Caco-2 (cell line): ENCODE data around the gene DYNC1H1. TPM values are rescaled to one million over a fixed set of nuclear protein-coding genes. Genes with fewer than 3 reads are reported as not detected.

ENCODE experiments used
- BruUV-seq: library from RNA; stranded (reverse); fragments of 400-500 nt; replicated peaks from 2 replicates; lab custom pipeline; 2021; lab: Mats Ljungman, UMichigan
- CTCF ChIA-PET: fragments of 300-600 bp; sonication (Branson Sonifier 250); formaldehyde crosslinking; loops from one replicate; lab custom pipeline; 2022; ENCODE audit warnings: antibody characterized with exemption; lab: Charles Lee
- POLR2A ChIA-PET: fragments of 300-600 bp; sonication (Branson Sonifier 250); formaldehyde crosslinking; loops from one replicate; lab custom pipeline; 2022; ENCODE audit warnings: antibody characterized with exemption; lab: Charles Lee
- DNase-seq, 2 experiments: peaks; one replicate each; pipeline versions ENCODE4 v3.0.0 to v3.0.0-alpha.2; 2020 to 2022
- H3K27me3 ChIP-seq: replicated peaks from 2 replicates; pipeline ENCODE4 v1.6.0; 2011; ENCODE audit warnings: low read length; ENCODE audit not compliant: control insufficient read depth, insufficient read depth
- H3K36me3 ChIP-seq: 2 replicates; pipeline ENCODE4 v1.5.1; 2011; ENCODE audit warnings: low read length; ENCODE audit not compliant: control insufficient read depth, insufficient read depth
- H3K4me1 ChIP-seq: fragments of 250-450 bp; sonication (Bioruptor Pico); 2 replicates; pipeline ENCODE4 v1.5.1; 2020; ENCODE audit warnings: mild to moderate bottlenecking
- H3K4me3 ChIP-seq: 2 replicates; pipeline ENCODE4 v1.5.1; 2011; ENCODE audit warnings: low read depth, mild to moderate bottlenecking, control low read depth, low read length
- H3K9me3 ChIP-seq: fragments of 250-450 bp; sonication (Bioruptor Pico); 2 replicates; pipeline ENCODE4 v1.5.1; 2020; ENCODE audit warnings: mild to moderate bottlenecking, moderate library complexity
- H3K27ac Mint-ChIP-seq: one replicate; pipeline ENCODE4 v1.8.0; 2022; ENCODE audit warnings: mixed read lengths; ENCODE audit not compliant: unreplicated experiment
- H3K27me3 Mint-ChIP-seq: one replicate; pipeline ENCODE4 v1.8.0; 2022; ENCODE audit warnings: mixed read lengths; ENCODE audit not compliant: insufficient read depth, unreplicated experiment
- H3K36me3 Mint-ChIP-seq: one replicate; pipeline ENCODE4 v1.8.0; 2022; ENCODE audit warnings: mild to moderate bottlenecking, mixed read lengths; ENCODE audit not compliant: insufficient read depth, unreplicated experiment
- H3K4me1 Mint-ChIP-seq: one replicate; pipeline ENCODE4 v1.8.0; 2022; ENCODE audit warnings: low read depth, mixed read lengths; ENCODE audit not compliant: unreplicated experiment
- H3K4me3 Mint-ChIP-seq: one replicate; pipeline ENCODE4 v1.8.0; 2022; ENCODE audit warnings: mild to moderate bottlenecking, moderate library complexity, mixed read lengths; ENCODE audit not compliant: unreplicated experiment
- H3K9me3 Mint-ChIP-seq: one replicate; pipeline ENCODE4 v1.8.0; 2022; ENCODE audit warnings: mixed read lengths; ENCODE audit not compliant: unreplicated experiment
- intact Hi-C: fragments of 100-400 bp; cut with micrococcal nuclease; formaldehyde crosslinking; loops from one replicate; pipeline ENCODE4 v1.10.0; 2022; ENCODE audit not compliant: unreplicated experiment
- total RNA-seq: library from RNA; stranded (reverse); gene quantifications from 2 replicates; pipeline ENCODE4 v1.2.3, GENCODE V29; 2022
- TF ChIP-seq, protein P1 (sequence below), 2 experiments: fragments of 200-600 bp in 1 of 2; IDR thresholded peaks; 1 replicate in 1 of 2; 2 replicates in 1 of 2; pipeline versions ENCODE4 v1.5.1 to v1.8.0; 2011 to 2022; ENCODE audit warnings: antibody characterized with exemption in 1 of 2, control low read depth in 1 of 2, inconsistent platforms in 1 of 2, low read depth in 1 of 2, low read length in 1 of 2, mild to moderate bottlenecking in 1 of 2, moderate library complexity in 1 of 2; ENCODE audit not compliant: insufficient read depth in 1 of 2, severe bottlenecking in 1 of 2, unreplicated experiment in 1 of 2

Gene DYNC1H1
- total RNA-seq, 1 experiment from 2014 or later: 351 TPM

DNA sequence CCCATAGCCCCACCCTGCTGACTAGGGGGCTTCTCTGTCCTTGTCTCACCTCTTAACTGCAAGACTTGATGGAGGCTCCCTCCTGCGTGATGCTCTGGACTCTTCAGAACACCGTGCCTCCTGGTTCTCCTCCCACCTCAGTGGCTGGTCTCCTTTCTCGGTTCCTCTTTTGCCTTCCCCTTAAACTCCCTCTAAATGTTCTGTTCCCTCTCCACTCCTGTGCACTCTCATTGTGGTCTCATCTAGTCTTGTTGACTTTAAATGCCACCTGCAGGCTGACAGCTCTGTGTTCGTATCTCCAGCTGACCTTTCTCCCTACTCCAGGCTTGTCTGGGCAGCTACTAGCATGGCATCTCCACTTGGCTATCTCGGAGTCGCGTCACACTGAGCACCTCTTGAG, 28.3 kb downstream of the DYNC1H1 start:
- Mint-ChIP-seq H3K36me3 (peaks cover 70% of the 10 kb centered on the region), H3K4me3 (no peak overlapping the region), H3K27me3 (no peaks in the 10 kb centered on the region), H3K4me1 (no peaks in the 10 kb centered on the region), H3K27ac (no peak overlapping the region), H3K9me3 (no peaks in the 10 kb centered on the region)
- intact Hi-C loops: no loop called here
- BruUV-seq: no TSS peak
- Histone ChIP-seq H3K4me3 (no peak overlapping the region), H3K36me3 (peaks cover 2% of the 10 kb centered on the region), H3K9me3 (no peaks in the 10 kb centered on the region), H3K4me1 (no peaks in the 10 kb centered on the region), H3K27me3 (no peaks in the 10 kb centered on the region)
- no peak for DNase-seq
- CTCF ChIA-PET: no interaction called here
- TF ChIP-seq, protein P1, sequence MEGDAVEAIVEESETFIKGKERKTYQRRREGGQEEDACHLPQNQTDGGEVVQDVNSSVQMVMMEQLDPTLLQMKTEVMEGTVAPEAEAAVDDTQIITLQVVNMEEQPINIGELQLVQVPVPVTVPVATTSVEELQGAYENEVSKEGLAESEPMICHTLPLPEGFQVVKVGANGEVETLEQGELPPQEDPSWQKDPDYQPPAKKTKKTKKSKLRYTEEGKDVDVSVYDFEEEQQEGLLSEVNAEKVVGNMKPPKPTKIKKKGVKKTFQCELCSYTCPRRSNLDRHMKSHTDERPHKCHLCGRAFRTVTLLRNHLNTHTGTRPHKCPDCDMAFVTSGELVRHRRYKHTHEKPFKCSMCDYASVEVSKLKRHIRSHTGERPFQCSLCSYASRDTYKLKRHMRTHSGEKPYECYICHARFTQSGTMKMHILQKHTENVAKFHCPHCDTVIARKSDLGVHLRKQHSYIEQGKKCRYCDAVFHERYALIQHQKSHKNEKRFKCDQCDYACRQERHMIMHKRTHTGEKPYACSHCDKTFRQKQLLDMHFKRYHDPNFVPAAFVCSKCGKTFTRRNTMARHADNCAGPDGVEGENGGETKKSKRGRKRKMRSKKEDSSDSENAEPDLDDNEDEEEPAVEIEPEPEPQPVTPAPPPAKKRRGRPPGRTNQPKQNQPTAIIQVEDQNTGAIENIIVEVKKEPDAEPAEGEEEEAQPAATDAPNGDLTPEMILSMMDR (IDR thresholded peaks at IDR 0.05; ENCODE audit: insufficient read depth in 1 of 2, low read depth in 1 of 2, low read length in 1 of 2, severe bottlenecking in 1 of 2, unreplicated experiment in 1 of 2): no peak
- POLR2A ChIA-PET: no interaction called here

DNA sequence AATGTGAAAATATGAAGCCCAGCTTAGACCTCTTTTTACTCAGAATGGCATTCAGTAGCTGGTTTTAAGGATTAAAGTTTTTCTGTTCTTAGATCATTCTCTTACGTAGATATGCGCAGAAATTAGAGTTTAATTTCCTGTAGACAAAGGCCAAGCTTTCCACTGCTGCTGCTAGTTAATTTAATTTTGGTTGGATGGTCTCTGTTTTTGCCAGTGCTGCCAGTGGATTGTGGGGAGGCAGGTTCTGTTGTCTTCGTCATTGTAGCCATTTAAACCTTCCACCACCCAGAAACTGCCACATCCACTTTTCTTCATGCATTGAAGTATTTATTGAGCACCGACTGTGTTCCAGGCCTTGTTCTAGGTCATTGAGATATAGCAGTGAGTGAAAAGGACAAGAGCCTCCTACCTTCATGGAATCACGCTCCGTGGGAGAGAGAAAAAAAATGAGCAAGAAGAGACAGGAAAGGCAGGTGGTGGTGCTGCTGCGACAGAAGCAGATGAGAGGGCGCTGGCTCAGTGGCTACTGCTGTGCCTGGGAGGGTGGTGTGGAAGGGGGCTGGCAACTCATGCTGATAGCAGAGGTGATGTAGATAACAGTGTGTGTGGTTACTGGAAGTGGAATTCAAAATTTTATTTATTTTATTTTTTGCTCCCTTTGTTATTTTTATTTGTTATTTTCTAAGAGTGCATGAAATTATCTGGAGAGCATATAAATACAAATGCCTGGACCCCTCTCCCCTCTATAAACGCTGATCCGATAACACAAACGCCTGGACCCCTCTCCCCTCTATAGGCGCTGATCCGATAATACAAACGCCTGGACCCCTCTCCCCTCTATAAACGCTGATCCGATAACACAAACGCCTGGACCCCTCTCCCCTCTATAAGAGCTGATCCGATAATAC, 33.3 kb downstream of the DYNC1H1 start:
- H3K9me3 ChIP-seq: no peaks in the 10 kb centered on the region
- no peaks in the 10 kb centered on the region for H3K4me1 ChIP-seq
- H3K36me3 ChIP-seq: no peaks in the 10 kb centered on the region; the same call in 1 of the 2 replicates
- BruUV-seq: no TSS peak
- POLR2A ChIA-PET: no interaction called here
- H3K27me3 Mint-ChIP-seq: no peaks in the 10 kb centered on the region
- H3K36me3 Mint-ChIP-seq: peaks cover 84% of the 10 kb centered on the region
- intact Hi-C loops: no loop called here
- DNase-seq: no peak
- CTCF ChIA-PET: interaction anchor here (0.5 kb wide), 1 partner anchor 38 kb away, joined by 3 read pairs; no protein-coding TSS in a partner anchor
- H3K4me1 Mint-ChIP-seq: no peaks in the 10 kb centered on the region
- no peak overlapping the region for H3K27ac Mint-ChIP-seq
- H3K4me3 ChIP-seq: no peak overlapping the region
- no peaks in the 10 kb centered on the region for H3K9me3 Mint-ChIP-seq
- TF ChIP-seq, protein P1 (IDR thresholded peaks at IDR 0.05; ENCODE audit: insufficient read depth in 1 of 2, low read depth in 1 of 2, low read length in 1 of 2, severe bottlenecking in 1 of 2, unreplicated experiment in 1 of 2): no peak
- H3K27me3 ChIP-seq: no peaks in the 10 kb centered on the region
- H3K4me3 Mint-ChIP-seq: no peak overlapping the region

DNA sequence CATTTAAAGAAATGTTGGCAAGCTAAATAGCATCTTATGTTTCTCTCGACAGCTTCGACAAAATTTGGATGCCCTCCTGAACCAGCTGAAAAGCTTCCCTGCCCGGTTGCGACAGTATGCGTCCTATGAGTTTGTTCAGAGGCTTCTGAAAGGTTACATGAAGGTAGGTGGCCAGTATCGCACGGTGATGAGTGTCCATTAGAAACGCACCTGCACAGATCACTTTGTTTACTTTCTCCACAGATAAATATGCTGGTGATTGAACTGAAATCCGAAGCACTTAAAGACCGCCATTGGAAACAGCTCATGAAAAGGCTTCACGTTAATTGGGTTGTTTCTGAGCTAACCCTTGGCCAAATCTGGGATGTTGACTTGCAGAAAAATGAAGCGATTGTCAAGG, 36.5 kb downstream of the DYNC1H1 start:
- H3K9me3 ChIP-seq: no peaks in the 10 kb centered on the region
- no peak for DNase-seq
- ChIA-PET CTCF (no interaction called here), POLR2A (no interaction called here)
- TSS peak; percentile 33 for BruUV-seq
- no peaks in the 10 kb centered on the region for H3K4me1 ChIP-seq
- peaks cover 91% of the 10 kb centered on the region for H3K36me3 Mint-ChIP-seq
- H3K36me3 ChIP-seq: no peaks in the 10 kb centered on the region; the same call in none of the 2 replicates
- intact Hi-C loops: no loop called here
- no peaks in the 10 kb centered on the region for H3K27me3 Mint-ChIP-seq
- no peaks in the 10 kb centered on the region for H3K4me1 Mint-ChIP-seq
- no peaks in the 10 kb centered on the region for H3K27me3 ChIP-seq
- no peak overlapping the region for H3K27ac Mint-ChIP-seq
- H3K4me3 ChIP-seq: no peak overlapping the region
- H3K4me3 Mint-ChIP-seq: no peak overlapping the region
- no peaks in the 10 kb centered on the region for H3K9me3 Mint-ChIP-seq
- TF ChIP-seq, protein P1 (IDR thresholded peaks at IDR 0.05; ENCODE audit: insufficient read depth in 1 of 2, low read depth in 1 of 2, low read length in 1 of 2, severe bottlenecking in 1 of 2, unreplicated experiment in 1 of 2): no peak
